Measurements from ENCODE around the gene MBTD1. TPM values are rescaled to one million over a fixed set of nuclear protein-coding genes. Genes with fewer than 3 reads are reported as not detected.
A peak's percentile ranks its signal among the peaks of the same experiment; 100 is the strongest.
"Not testable (repeated sequence)": the region's sequence is repeated elsewhere in the genome, so short reads cannot be mapped to it uniquely, and the experiment has no call there.

The MBTD1 gene
- total and polyA plus RNA-seq, 2 experiments from 2014 or later, result 3.2 to 24.2 TPM

DNA sequence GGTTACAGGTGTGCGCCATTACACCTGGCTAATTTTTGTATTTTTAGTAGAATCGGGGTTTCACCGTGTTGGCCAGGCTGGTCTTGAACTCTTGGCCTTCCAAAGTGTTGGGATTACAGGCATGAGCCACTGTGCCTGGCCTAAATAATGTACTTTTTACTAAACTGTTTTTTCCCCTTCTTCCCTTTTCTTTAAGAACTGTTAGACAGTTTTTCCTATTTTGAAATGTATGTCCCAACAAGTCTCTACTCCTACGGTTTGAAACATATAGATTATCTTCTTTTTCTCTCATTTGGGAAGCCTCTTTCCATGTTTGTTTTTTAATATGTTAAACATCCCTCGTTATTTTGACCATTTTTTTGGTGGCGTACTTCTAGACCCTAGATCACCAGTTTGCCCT is 10.1 kb upstream of the MBTD1 start:
- no peak overlapping the region for H3K4me3 ChIP-seq
- H3K4me1 ChIP-seq (ENCODE audit: insufficient read depth), result no peaks in the 10 kb centered on the region
- TF ChIP-seq, protein P1, sequence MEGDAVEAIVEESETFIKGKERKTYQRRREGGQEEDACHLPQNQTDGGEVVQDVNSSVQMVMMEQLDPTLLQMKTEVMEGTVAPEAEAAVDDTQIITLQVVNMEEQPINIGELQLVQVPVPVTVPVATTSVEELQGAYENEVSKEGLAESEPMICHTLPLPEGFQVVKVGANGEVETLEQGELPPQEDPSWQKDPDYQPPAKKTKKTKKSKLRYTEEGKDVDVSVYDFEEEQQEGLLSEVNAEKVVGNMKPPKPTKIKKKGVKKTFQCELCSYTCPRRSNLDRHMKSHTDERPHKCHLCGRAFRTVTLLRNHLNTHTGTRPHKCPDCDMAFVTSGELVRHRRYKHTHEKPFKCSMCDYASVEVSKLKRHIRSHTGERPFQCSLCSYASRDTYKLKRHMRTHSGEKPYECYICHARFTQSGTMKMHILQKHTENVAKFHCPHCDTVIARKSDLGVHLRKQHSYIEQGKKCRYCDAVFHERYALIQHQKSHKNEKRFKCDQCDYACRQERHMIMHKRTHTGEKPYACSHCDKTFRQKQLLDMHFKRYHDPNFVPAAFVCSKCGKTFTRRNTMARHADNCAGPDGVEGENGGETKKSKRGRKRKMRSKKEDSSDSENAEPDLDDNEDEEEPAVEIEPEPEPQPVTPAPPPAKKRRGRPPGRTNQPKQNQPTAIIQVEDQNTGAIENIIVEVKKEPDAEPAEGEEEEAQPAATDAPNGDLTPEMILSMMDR (IDR thresholded peaks at IDR 0.05; ENCODE audit: poor library complexity), result no peak
- TF ChIP-seq EZH2 (IDR thresholded peaks at IDR 0.05; ENCODE audit: borderline replicate concordance) (no peak), EZH2phosphoT487 (IDR thresholded peaks at IDR 0.05; ENCODE audit: low read depth, severe bottlenecking, unreplicated experiment) (no peak)
- H2AFZ ChIP-seq, result no peak overlapping the region
- no peaks in the 10 kb centered on the region for H3K36me3 ChIP-seq (replicated peaks; ENCODE audit: insufficient read depth, low read depth)
- over 99% methylated on average over 6 of the region's 6 CpGs for WGBS (ENCODE audit: low lambda C conversion rate, missing lambda C conversion rate)
- peaks cover 19% of the 10 kb centered on the region for H4K20me1 ChIP-seq (ENCODE audit: insufficient read depth, poor library complexity, severe bottlenecking)
- H3K4me2 ChIP-seq, result no peak overlapping the region
- H3K27ac ChIP-seq, result no peak overlapping the region
- H3K9me2 ChIP-seq (replicated peaks; ENCODE audit: insufficient read depth), result no peaks in the 10 kb centered on the region
- DNase-seq (ENCODE audit: low spot score), result no peak
- H3K9me3 ChIP-seq (ENCODE audit: low read depth), result no peaks in the 10 kb centered on the region
- H3K79me2 ChIP-seq, result peaks cover 45% of the 10 kb centered on the region
- no peaks in the 10 kb centered on the region for H3K27me3 ChIP-seq

DNA sequence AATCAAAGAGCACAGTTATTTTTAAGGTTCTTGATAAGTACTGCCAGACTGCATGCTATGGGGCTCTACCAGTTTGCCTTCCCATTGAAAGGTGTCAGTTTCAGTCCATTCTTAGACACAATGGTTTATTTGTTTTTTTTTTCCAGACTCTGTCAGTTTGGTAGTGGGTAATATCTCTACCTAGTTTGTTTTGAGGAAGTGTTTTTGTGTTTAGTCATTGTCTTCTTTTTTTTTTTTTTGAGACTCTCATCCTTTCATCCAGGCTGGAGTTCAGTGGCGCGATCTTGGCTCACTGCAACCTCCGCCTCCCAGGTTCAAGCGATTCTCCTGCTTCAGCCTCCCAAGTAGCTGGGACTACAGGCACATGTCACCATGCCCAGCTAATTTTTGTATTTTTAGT is 4.6 kb upstream of the MBTD1 start:
- not testable (repeated sequence) for H3K9me2 ChIP-seq (replicated peaks; ENCODE audit: insufficient read depth); H3K4me3 ChIP-seq; DNase-seq (ENCODE audit: low spot score); H3K9me3 ChIP-seq (ENCODE audit: low read depth); H3K4me1 ChIP-seq (ENCODE audit: insufficient read depth); H3K36me3 ChIP-seq (replicated peaks; ENCODE audit: insufficient read depth, low read depth); H3K27me3 ChIP-seq; H3K4me2 ChIP-seq; H3K27ac ChIP-seq; H2AFZ ChIP-seq
- Histone ChIP-seq H4K20me1 (ENCODE audit: insufficient read depth, poor library complexity, severe bottlenecking) (peaks cover 21% of the 10 kb centered on the region), H3K79me2 (peaks cover 71% of the 10 kb centered on the region)
- 100% methylated on average over 3 of the region's 4 CpGs for WGBS (ENCODE audit: low lambda C conversion rate, missing lambda C conversion rate)

DNA sequence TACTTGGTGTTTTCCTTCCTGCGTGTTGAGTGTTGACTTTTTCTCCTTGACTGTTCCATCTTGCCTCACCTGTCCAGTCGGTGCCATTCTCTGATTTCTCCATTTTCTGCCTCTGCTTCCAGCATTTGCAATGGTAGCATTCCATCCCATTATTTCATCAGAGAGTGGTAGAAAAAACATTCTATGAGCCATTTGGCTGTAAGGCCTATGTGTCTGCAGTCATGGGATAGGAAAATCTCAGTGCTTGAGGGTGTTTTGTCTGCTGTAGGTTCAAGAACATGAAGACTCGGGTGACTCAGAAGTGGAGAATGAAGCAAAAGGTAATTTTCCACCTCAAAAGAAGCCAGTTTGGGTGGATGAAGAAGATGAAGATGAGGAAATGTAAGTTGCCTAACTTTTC is 3.2 kb upstream of the MBTD1 start:
- WGBS (ENCODE audit: low lambda C conversion rate, missing lambda C conversion rate), result 90% methylated on average over 3 of the region's 3 CpGs
- Histone ChIP-seq H3K79me2 (peaks cover 79% of the 10 kb centered on the region), H3K9me3 (ENCODE audit: low read depth) (no peaks in the 10 kb centered on the region), H3K4me2 (no peak overlapping the region), H3K27me3 (no peaks in the 10 kb centered on the region), H3K27ac (no peak overlapping the region), H3K36me3 (replicated peaks; ENCODE audit: insufficient read depth, low read depth) (no peaks in the 10 kb centered on the region), H3K9me2 (replicated peaks; ENCODE audit: insufficient read depth) (no peaks in the 10 kb centered on the region), H2AFZ (no peak overlapping the region), H3K4me3 (no peak overlapping the region), H4K20me1 (ENCODE audit: insufficient read depth, poor library complexity, severe bottlenecking) (peaks cover 30% of the 10 kb centered on the region), H3K4me1 (ENCODE audit: insufficient read depth) (peaks cover 16% of the 10 kb centered on the region)
- peak; percentile 18 for DNase-seq (ENCODE audit: low spot score)
- TF ChIP-seq EZH2phosphoT487 (IDR thresholded peaks at IDR 0.05; ENCODE audit: low read depth, severe bottlenecking, unreplicated experiment), result no peak
- no peak for TF ChIP-seq EZH2 (IDR thresholded peaks at IDR 0.05; ENCODE audit: borderline replicate concordance)
- TF ChIP-seq, protein P1 (IDR thresholded peaks at IDR 0.05; ENCODE audit: poor library complexity), result no peak

DNA sequence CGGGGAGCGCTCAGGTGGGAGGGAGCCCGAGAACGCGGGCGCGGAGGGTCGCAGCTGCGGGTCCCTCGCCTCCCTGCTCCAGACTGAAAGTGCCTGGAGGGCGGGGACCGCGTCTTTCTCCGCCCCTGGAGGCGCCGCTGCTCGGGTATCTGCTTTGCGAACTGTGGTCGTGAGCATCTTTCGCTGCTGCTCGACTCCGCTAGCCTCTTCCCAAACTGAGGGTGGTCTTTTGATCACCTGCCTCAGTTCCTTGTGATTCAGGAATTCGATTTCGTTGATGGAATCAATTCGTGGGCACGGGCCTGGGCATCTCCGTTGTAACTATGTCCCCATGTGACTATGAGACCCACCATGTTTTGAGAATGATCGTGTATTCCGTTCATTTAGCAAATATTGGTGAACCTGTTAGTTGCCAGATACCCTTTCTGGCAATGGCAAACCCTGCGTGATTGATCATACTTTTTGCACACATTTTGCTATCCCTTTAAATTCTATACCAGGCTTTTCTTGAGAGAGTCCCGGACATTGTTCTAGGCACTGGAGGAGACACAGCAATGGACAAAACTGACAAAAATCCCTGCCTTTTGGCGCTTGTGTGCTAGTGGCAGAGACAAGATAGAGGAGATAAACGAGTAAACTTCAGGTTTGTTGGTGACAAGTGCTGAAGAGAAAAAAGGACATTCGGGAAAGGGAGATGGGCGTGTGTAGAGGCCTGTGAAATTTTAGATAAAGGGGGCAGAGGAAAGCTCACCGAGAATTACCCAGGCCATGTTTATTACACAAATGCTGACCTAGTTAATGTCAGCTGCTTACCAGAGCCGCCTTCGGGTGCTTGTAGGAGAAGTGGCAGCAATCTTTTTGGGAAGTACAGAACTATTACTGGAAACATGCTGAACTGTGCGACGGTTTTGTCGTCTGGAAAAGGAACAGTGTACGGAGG is 1.4 kb upstream of the MBTD1 start:
- DNase-seq (ENCODE audit: low spot score), result peak; percentile 21
- H3K4me2 ChIP-seq, result peak overlapping the region; percentile 92
- peak overlapping the region; percentile 73 for H3K4me3 ChIP-seq
- WGBS (ENCODE audit: low lambda C conversion rate, missing lambda C conversion rate), result 17% methylated on average over 27 of the region's 42 CpGs
- H3K27me3 ChIP-seq, result no peaks in the 10 kb centered on the region
- H3K36me3 ChIP-seq (replicated peaks; ENCODE audit: insufficient read depth, low read depth), result no peaks in the 10 kb centered on the region
- peaks cover 84% of the 10 kb centered on the region for H3K79me2 ChIP-seq
- TF ChIP-seq EZH2 (IDR thresholded peaks at IDR 0.05; ENCODE audit: borderline replicate concordance) (no peak), EZH2phosphoT487 (IDR thresholded peaks at IDR 0.05; ENCODE audit: low read depth, severe bottlenecking, unreplicated experiment) (no peak)
- TF ChIP-seq, protein P1 (IDR thresholded peaks at IDR 0.05; ENCODE audit: poor library complexity), result no peak
- peaks cover 29% of the 10 kb centered on the region for H3K4me1 ChIP-seq (ENCODE audit: insufficient read depth)
- H3K9me3 ChIP-seq (ENCODE audit: low read depth), result no peaks in the 10 kb centered on the region
- H2AFZ ChIP-seq, result peak overlapping the region; percentile 92
- peaks cover 47% of the 10 kb centered on the region for H4K20me1 ChIP-seq (ENCODE audit: insufficient read depth, poor library complexity, severe bottlenecking)
- H3K27ac ChIP-seq, result peak overlapping the region; percentile 98
- no peaks in the 10 kb centered on the region for H3K9me2 ChIP-seq (replicated peaks; ENCODE audit: insufficient read depth)

Measured in hepatocyte (in vitro differentiated cells).